ENCODE results near the gene FXN. TPM values are rescaled to one million over a fixed set of nuclear protein-coding genes. Genes with fewer than 3 reads are reported as not detected.

The FXN gene
- total and polyA plus RNA-seq, 2 donors (not counting 3 experiments of a cell fraction or from before 2014, with no cell fraction given) = 18.2 to 21.2 TPM

DNA sequence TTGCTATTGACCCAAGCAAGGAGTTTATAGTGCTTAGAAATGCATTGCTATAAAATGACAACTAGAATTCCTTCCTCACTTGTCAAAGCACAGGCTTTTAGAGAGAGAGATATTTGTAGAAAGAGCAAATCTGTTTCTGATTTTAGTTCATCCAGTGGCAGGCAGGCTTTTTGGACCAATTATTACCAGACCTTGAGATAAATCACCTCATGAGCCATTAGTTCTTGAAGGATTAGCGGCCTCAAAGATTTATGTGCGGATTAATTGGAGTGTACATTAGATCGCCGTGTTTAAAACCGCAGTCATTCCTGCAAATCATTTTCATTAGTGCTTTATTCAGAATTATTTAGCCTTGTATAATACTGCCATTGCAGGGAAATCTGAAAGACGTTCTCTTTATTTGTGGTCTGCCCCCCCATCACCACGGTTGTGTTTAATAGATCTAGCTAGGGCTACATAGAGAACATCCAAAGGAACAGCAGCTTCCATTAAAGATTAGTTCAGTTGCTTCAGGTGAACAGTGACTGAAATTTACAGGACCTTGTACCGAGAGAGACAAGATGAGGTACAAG is 109.7 kb downstream of the FXN start:
- POLR2A ChIA-PET = no interaction called here
- peak; percentile 0 for DNase-seq (ENCODE audit: low read depth, low spot score)
- Histone ChIP-seq H3K4me3 (replicated peaks in 1 of 3; ENCODE audit: insufficient read depth in 1 of 3, low read depth in 1 of 3, low read length in 3 of 3) (no peak overlapping the region), H2AFZ (ENCODE audit: low read depth, low read length) (no peak overlapping the region), H3K27ac (ENCODE audit: insufficient read depth, low read depth, low read length) (no peak overlapping the region), H3K9ac (replicated peaks; ENCODE audit: extremely low read depth, insufficient read depth, low read length) (no peak overlapping the region), H3K79me2 (ENCODE audit: control insufficient read depth, insufficient read depth, low read length) (peaks cover 56% of the 10 kb centered on the region), H4K20me1 (replicated peaks; ENCODE audit: control insufficient read depth, extremely low read depth, insufficient read depth, low read length) (no peaks in the 10 kb centered on the region), H3K9me1 (replicated peaks; ENCODE audit: control insufficient read depth, extremely low read depth, insufficient read depth, low read length) (no peaks in the 10 kb centered on the region), H3K9me3 (replicated peaks; ENCODE audit: control insufficient read depth, insufficient read depth, low read length) (no peaks in the 10 kb centered on the region), H3K36me3 (ENCODE audit: control insufficient read depth in 2 of 2, extremely low read depth in 1 of 2, insufficient read depth in 2 of 2, low read length in 2 of 2) (no peaks in the 10 kb centered on the region), H3K4me1 (ENCODE audit: control insufficient read depth, extremely low read depth, insufficient read depth, low read length) (peaks cover 42% of the 10 kb centered on the region), H3K27me3 (ENCODE audit: control insufficient read depth in 2 of 2, insufficient read depth in 2 of 2, low read length in 2 of 2) (no peaks in the 10 kb centered on the region), H3K4me2 (ENCODE audit: insufficient read depth, low read length) (no peak overlapping the region)
- intact Hi-C loops (cut with micrococcal nuclease) (no loop called here), dilution Hi-C loops (cut with MboI; ENCODE audit: extremely low pct_ligation_motif_present, low sequenced_read_pairs) (no loop called here)
- BruUV-seq (replicated peaks) = no TSS peak
- FAIRE-seq = peak; percentile 42
- TF ChIP-seq FOS (IDR thresholded peaks at IDR 0.05; ENCODE audit: borderline replicate concordance, insufficient read depth, low read length) = no peak
- TF ChIP-seq, protein P1, sequence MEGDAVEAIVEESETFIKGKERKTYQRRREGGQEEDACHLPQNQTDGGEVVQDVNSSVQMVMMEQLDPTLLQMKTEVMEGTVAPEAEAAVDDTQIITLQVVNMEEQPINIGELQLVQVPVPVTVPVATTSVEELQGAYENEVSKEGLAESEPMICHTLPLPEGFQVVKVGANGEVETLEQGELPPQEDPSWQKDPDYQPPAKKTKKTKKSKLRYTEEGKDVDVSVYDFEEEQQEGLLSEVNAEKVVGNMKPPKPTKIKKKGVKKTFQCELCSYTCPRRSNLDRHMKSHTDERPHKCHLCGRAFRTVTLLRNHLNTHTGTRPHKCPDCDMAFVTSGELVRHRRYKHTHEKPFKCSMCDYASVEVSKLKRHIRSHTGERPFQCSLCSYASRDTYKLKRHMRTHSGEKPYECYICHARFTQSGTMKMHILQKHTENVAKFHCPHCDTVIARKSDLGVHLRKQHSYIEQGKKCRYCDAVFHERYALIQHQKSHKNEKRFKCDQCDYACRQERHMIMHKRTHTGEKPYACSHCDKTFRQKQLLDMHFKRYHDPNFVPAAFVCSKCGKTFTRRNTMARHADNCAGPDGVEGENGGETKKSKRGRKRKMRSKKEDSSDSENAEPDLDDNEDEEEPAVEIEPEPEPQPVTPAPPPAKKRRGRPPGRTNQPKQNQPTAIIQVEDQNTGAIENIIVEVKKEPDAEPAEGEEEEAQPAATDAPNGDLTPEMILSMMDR (IDR thresholded peaks at IDR 0.05; ENCODE audit: extremely low read depth in 1 of 2, insufficient read depth in 1 of 2, low read depth in 1 of 2, low read length in 2 of 2) = no peak
- TF ChIP-seq, protein P2, sequence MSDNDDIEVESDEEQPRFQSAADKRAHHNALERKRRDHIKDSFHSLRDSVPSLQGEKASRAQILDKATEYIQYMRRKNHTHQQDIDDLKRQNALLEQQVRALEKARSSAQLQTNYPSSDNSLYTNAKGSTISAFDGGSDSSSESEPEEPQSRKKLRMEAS (IDR thresholded peaks at IDR 0.05; ENCODE audit: insufficient read depth, insufficient read length) = no peak
- TF ChIP-seq EZH2 (IDR thresholded peaks at IDR 0.05; ENCODE audit: borderline replicate concordance, low read depth, low read length, severe bottlenecking) = no peak
- TF ChIP-seq POLR2AphosphoS5 (IDR thresholded peaks at IDR 0.05; ENCODE audit: insufficient read depth, low read depth, low read length) = no peak
- no peak for TF ChIP-seq JUN (IDR thresholded peaks at IDR 0.05; ENCODE audit: borderline replicate concordance, insufficient read depth, insufficient read length, low read depth)
- no peak for TF ChIP-seq MYC (IDR thresholded peaks at IDR 0.05; ENCODE audit: low read depth, low read length)
- TF ChIP-seq GATA2 (IDR thresholded peaks at IDR 0.05; ENCODE audit: insufficient read depth, insufficient read length, low read depth, low read length) = no peak
- no peak for TF ChIP-seq POLR2A (IDR thresholded peaks at IDR 0.05; ENCODE audit: low read depth, low read length)
- CTCF ChIA-PET = no interaction called here
